ENCODE data around the gene MPHOSPH10. TPM values are rescaled to one million over a fixed set of nuclear protein-coding genes. Genes with fewer than 3 reads are reported as not detected.

Gene MPHOSPH10
- total RNA-seq, 1 experiment from 2014 or later: 26.4 TPM

DNA sequence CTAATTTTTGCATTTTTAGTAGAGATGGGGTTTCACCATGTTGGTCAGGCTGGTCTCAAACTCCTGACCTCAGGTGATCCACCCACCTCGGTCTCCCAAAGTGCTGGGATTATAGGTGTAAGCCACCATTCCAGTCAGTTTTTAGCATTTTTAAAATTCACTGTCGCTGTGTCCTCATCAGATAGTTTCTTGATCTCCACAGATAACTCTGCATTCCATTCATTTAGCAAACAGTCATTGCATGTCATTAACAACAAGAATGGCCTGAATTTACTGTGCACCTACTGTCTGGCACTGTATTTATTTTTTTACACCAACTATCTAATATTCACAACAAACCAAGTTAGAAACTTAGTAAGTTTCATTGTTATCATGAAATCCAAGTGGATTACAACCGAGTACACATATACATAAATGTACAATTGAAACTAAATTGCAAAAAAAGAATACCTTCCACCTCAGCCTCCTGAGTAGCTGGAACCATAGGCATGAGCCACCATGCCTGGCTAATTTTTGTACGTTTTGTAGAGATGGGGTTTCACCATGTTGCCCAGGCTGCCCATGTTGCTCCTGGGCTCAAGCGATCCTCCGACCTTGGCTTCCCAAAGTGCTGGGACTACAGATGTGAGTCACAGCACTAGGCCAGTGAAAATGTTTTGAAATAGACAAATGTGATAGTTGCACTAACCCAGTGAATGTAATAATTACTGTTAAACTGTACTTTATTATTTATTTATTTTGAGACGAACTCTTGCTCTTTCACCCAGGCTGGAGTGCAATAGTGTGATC lies 4.7 kb upstream of the MPHOSPH10 start:
- H4K20me1 ChIP-seq (ENCODE audit: low read length): no peaks in the 10 kb centered on the region
- H3K4me1 ChIP-seq (ENCODE audit: insufficient read depth, low read length): peaks cover 17% of the 10 kb centered on the region
- H3F3A ChIP-seq (ENCODE audit: low read length, unreplicated experiment): peaks cover 8% of the 10 kb centered on the region
- peaks cover 6% of the 10 kb centered on the region; the same call in 1 of the 2 replicates for H3K36me3 ChIP-seq (ENCODE audit: low read depth, low read length)
- no peak for TF ChIP-seq EZH2 (IDR thresholded peaks at IDR 0.05; ENCODE audit: low read length, unreplicated experiment)
- no peak for TF ChIP-seq EZH2phosphoT487 (IDR thresholded peaks at IDR 0.05; ENCODE audit: borderline replicate concordance, low read length)
- TF ChIP-seq, protein P1, sequence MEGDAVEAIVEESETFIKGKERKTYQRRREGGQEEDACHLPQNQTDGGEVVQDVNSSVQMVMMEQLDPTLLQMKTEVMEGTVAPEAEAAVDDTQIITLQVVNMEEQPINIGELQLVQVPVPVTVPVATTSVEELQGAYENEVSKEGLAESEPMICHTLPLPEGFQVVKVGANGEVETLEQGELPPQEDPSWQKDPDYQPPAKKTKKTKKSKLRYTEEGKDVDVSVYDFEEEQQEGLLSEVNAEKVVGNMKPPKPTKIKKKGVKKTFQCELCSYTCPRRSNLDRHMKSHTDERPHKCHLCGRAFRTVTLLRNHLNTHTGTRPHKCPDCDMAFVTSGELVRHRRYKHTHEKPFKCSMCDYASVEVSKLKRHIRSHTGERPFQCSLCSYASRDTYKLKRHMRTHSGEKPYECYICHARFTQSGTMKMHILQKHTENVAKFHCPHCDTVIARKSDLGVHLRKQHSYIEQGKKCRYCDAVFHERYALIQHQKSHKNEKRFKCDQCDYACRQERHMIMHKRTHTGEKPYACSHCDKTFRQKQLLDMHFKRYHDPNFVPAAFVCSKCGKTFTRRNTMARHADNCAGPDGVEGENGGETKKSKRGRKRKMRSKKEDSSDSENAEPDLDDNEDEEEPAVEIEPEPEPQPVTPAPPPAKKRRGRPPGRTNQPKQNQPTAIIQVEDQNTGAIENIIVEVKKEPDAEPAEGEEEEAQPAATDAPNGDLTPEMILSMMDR (conservative IDR thresholded peaks at IDR 0.05; ENCODE audit: low read depth, low read length): no peak
- ATAC-seq (no peak), DNase-seq (no peak)
- intact Hi-C loops (cut with micrococcal nuclease): no loop called here
- H3K79me2 ChIP-seq (ENCODE audit: low read length): peaks cover 38% of the 10 kb centered on the region
- ChIA-PET POLR2A (ENCODE audit: unreplicated experiment) (no interaction called here), CTCF (no interaction called here)
- no peak overlapping the region for H3K27ac ChIP-seq (ENCODE audit: low read length)
- no TSS peak for BruUV-seq (replicated peaks)
- H3K9ac ChIP-seq (ENCODE audit: low read length): no peak overlapping the region
- H3K9me3 ChIP-seq (ENCODE audit: low read length): no peaks in the 10 kb centered on the region
- no peak overlapping the region for H3K4me2 ChIP-seq (ENCODE audit: low read length)
- H2AFZ ChIP-seq (ENCODE audit: low read length): no peak overlapping the region
- no peaks in the 10 kb centered on the region for H3K9me2 ChIP-seq (replicated peaks; ENCODE audit: low read length)
- no peaks in the 10 kb centered on the region for H3K27me3 ChIP-seq (ENCODE audit: low read length)
- H3K4me3 ChIP-seq (ENCODE audit: low read length): no peak overlapping the region

DNA sequence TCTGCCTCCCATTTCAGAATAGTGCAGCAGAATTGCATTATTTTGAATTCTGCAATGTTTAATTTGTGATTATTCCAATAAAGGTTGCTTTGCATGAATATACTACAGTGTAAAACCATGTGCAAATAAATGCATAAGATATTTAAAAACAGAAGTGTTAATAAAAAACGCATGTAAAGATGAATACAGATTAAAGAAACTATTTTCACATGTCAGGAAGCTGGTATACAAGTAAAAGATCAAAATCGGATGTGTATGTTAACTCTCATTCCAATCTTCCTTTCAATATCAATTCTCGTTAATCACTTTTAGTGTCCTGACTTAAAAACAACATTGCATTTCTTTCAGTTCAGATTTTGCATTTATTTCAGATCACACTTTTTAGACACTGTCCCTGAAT lies 3.5 kb upstream of the MPHOSPH10 start:
- no peaks in the 10 kb centered on the region for H3K27me3 ChIP-seq (ENCODE audit: low read length)
- no peak for TF ChIP-seq EZH2phosphoT487 (IDR thresholded peaks at IDR 0.05; ENCODE audit: borderline replicate concordance, low read length)
- TF ChIP-seq, protein P1 (conservative IDR thresholded peaks at IDR 0.05; ENCODE audit: low read depth, low read length): no peak
- no peak for TF ChIP-seq EZH2 (IDR thresholded peaks at IDR 0.05; ENCODE audit: low read length, unreplicated experiment)
- H3K4me3 ChIP-seq (ENCODE audit: low read length): no peak overlapping the region
- intact Hi-C loops (cut with micrococcal nuclease): no loop called here
- peaks cover 8% of the 10 kb centered on the region for H3F3A ChIP-seq (ENCODE audit: low read length, unreplicated experiment)
- ChIA-PET CTCF (no interaction called here), POLR2A (ENCODE audit: unreplicated experiment) (no interaction called here)
- ATAC-seq: no peak
- peaks cover 8% of the 10 kb centered on the region; the same call in 1 of the 2 replicates for H4K20me1 ChIP-seq (ENCODE audit: low read length)
- DNase-seq: no peak
- H3K36me3 ChIP-seq (ENCODE audit: low read depth, low read length): peaks cover 6% of the 10 kb centered on the region; the same call in 1 of the 2 replicates
- H2AFZ ChIP-seq (ENCODE audit: low read length): no peak overlapping the region
- H3K9ac ChIP-seq (ENCODE audit: low read length): no peak overlapping the region
- no peaks in the 10 kb centered on the region for H3K9me2 ChIP-seq (replicated peaks; ENCODE audit: low read length)
- H3K27ac ChIP-seq (ENCODE audit: low read length): no peak overlapping the region
- H3K79me2 ChIP-seq (ENCODE audit: low read length): peaks cover 51% of the 10 kb centered on the region
- no peaks in the 10 kb centered on the region for H3K9me3 ChIP-seq (ENCODE audit: low read length)
- BruUV-seq (replicated peaks): no TSS peak
- peak overlapping the region; percentile 90 for H3K4me2 ChIP-seq (ENCODE audit: low read length)
- peaks cover 19% of the 10 kb centered on the region for H3K4me1 ChIP-seq (ENCODE audit: insufficient read depth, low read length)

Data from PC-3 (cell line).